ENCODE data around the gene DDC.
A peak's percentile ranks its signal among the peaks of the same experiment; 100 is the strongest.

The DDC gene

DNA sequence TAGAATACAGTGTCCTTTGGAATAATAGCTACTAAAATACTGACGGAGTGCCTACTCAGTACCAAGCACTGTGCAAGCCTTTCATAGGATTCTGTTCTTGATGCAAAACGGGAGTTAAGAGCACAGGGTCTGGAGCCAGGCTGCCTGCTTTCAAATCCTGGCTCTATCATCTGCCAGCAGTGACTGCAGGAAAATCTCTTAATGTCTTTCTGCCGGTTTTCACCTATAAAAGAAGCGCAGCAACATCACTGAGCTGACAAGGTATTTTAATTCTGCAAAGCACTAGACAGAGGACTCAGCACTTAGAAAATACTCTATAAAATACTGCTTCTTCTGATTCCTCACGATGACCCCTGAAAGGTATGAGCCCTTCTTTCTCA lies 115.7 kb downstream of the DDC start:
- peak overlapping the region; percentile 79 for H3K4me3 ChIP-seq (replicated peaks; ENCODE audit: low read depth, low read length)
- DNase-seq (ENCODE audit: extremely low read depth, insufficient read length) = no peak
- peaks cover 2% of the 10 kb centered on the region for H3K36me3 ChIP-seq (ENCODE audit: control insufficient read depth, insufficient read depth, low read length)
- no peaks in the 10 kb centered on the region for H3K27me3 ChIP-seq (replicated peaks; ENCODE audit: control insufficient read depth, insufficient read depth, low read length)
- no peak for TF ChIP-seq CTCF (IDR thresholded peaks at IDR 0.05; ENCODE audit: insufficient read depth, low read length, poor library complexity, severe bottlenecking)

GRCh38 chr7:50448823-50449222 lies 116.4 kb downstream of the DDC start:
- H3K4me3 ChIP-seq (replicated peaks; ENCODE audit: low read depth, low read length) = peak overlapping the region; percentile 79
- H3K27me3 ChIP-seq (replicated peaks; ENCODE audit: control insufficient read depth, insufficient read depth, low read length) = no peaks in the 10 kb centered on the region
- H3K36me3 ChIP-seq (ENCODE audit: control insufficient read depth, insufficient read depth, low read length) = peaks cover 2% of the 10 kb centered on the region
- no peak for TF ChIP-seq CTCF (IDR thresholded peaks at IDR 0.05; ENCODE audit: insufficient read depth, low read length, poor library complexity, severe bottlenecking)
- DNase-seq (ENCODE audit: extremely low read depth, insufficient read length) = peak; percentile 53

GRCh38 chr7:50446542-50446960 lies 118.7 kb downstream of the DDC start:
- TF ChIP-seq CTCF (IDR thresholded peaks at IDR 0.05; ENCODE audit: insufficient read depth, low read length, poor library complexity, severe bottlenecking) = no peak
- DNase-seq (ENCODE audit: extremely low read depth, insufficient read length) = no peak
- Histone ChIP-seq H3K36me3 (ENCODE audit: control insufficient read depth, insufficient read depth, low read length) (peaks cover 2% of the 10 kb centered on the region), H3K27me3 (replicated peaks; ENCODE audit: control insufficient read depth, insufficient read depth, low read length) (no peaks in the 10 kb centered on the region), H3K4me3 (replicated peaks; ENCODE audit: low read depth, low read length) (no peak overlapping the region)

- Histone ChIP-seq H3K36me3 (ENCODE audit: control insufficient read depth, insufficient read depth, low read length) (peaks cover 3% of the 10 kb centered on the region; the same call in 1 of the 2 replicates), H3K4me3 (replicated peaks; ENCODE audit: low read depth, low read length) (no peak overlapping the region), H3K27me3 (replicated peaks; ENCODE audit: control insufficient read depth, insufficient read depth, low read length) (no peaks in the 10 kb centered on the region)
- no peak for DNase-seq (ENCODE audit: extremely low read depth, insufficient read length)
- no peak for TF ChIP-seq CTCF (IDR thresholded peaks at IDR 0.05; ENCODE audit: insufficient read depth, low read length, poor library complexity, severe bottlenecking)
These were observed 128.9 kb downstream of the DDC start for GRCh38 chr7:50436133-50436806.

DNA sequence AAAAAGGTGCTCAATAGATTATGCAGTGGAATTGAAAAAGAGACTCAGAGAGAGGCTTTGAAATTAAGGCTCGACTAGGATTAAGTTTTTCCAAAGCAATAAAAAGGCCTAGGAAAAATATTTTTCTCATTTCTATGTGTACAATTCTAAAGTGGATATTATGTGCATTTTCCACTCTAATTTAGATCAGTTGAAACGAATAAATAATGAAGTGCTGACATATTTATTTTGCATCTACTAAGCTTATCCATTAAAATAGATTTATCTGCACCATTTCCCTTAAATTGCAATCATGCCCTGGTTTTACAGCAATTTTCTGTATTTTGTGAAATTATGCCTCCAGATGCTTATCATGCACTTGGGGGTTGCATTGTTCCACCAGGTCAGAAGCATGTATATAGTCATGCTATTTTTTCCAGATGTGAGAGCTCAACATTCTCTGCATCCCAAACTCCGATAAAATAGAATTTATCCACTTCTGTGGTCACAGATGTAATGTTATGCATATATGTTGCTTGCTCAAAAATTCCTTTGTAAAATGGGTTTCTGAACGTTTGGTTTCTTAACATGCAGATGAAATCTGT lies 133.4 kb downstream of the DDC start:
- Histone ChIP-seq H3K27me3 (replicated peaks; ENCODE audit: control insufficient read depth, insufficient read depth, low read length) (no peaks in the 10 kb centered on the region), H3K4me3 (replicated peaks; ENCODE audit: low read depth, low read length) (no peak overlapping the region), H3K36me3 (ENCODE audit: control insufficient read depth, insufficient read depth, low read length) (no peaks in the 10 kb centered on the region)
- no peak for TF ChIP-seq CTCF (IDR thresholded peaks at IDR 0.05; ENCODE audit: insufficient read depth, low read length, poor library complexity, severe bottlenecking)
- DNase-seq (ENCODE audit: extremely low read depth, insufficient read length) = no peak

All from GM06990 (cell line).